ENCODE measurements around the gene ASB2. TPM values are rescaled to one million over a fixed set of nuclear protein-coding genes. Genes with fewer than 3 reads are reported as not detected.

The ASB2 gene
- total and polyA plus RNA-seq, 2 of the 13 experiments (the other 11 are each of a cell fraction or from before 2014, with no cell fraction given): 0.82 to 4.1 TPM

DNA sequence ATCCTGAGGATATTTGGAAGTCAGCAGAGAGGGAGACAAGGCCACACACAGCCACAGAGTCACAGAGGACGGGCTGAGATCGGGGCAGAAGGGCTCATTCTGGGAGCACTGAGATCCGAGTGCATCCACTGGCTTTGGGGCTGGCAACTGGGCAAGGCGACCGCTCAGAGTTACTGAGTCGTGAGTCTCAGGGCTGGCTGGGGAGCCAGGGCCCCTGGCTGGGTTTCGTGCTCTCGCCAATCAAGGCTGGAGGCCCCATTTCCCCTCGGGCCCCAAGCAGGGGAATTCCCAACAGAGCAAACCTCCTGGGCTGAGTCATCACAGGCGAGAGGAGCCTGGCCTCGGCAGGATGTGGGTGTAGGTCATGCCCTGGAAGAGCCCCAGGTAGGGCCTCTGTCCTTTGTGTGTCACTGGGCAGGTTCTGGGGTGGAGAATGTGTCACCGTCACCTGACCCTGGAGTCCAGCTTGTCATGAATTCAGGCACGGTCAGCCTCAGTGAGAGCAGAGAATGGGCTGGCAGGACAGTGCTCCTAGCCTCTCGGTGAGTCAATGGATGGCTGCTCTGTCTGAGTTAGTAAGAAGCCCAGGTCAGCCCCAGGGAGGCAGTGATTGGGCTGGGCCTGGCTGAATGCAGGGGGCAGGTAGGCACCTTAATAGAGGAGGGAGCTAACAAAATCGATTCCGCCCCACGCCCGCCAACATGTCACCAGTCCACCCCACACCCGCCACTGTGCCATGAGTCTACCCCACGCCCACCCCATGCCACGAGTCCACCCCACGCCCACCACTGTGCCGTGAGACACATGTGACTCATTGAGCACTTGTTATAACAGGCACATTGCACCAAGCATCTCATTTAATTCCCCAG lies 16.9 kb downstream of the ASB2 start (continued):
- TF ChIP-seq, protein P1, sequence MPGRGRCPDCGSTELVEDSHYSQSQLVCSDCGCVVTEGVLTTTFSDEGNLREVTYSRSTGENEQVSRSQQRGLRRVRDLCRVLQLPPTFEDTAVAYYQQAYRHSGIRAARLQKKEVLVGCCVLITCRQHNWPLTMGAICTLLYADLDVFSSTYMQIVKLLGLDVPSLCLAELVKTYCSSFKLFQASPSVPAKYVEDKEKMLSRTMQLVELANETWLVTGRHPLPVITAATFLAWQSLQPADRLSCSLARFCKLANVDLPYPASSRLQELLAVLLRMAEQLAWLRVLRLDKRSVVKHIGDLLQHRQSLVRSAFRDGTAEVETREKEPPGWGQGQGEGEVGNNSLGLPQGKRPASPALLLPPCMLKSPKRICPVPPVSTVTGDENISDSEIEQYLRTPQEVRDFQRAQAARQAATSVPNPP (CRISPR knock-in tag; IDR thresholded peaks at IDR 0.05): no peak
- TF ChIP-seq SALL1 (CRISPR knock-in tag; IDR thresholded peaks at IDR 0.05) (peak; percentile 95), ZNF720 (CRISPR knock-in tag; IDR thresholded peaks at IDR 0.05) (no peak), ZBTB7B (CRISPR knock-in tag; IDR thresholded peaks at IDR 0.05) (peak; percentile 63; the same call in 1 of the 2 replicates), RAD51 (IDR thresholded peaks at IDR 0.05; ENCODE audit: borderline replicate concordance) (0 out of 2 replicates have a peak, but pooled peaks have one; percentile 33), NFKBIZ (CRISPR knock-in tag; IDR thresholded peaks at IDR 0.05) (peak; percentile 100), NFKB2 (CRISPR knock-in tag; IDR thresholded peaks at IDR 0.05; ENCODE audit: borderline replicate concordance) (peak; percentile 48; the same call in 1 of the 2 replicates), CC2D1A (CRISPR knock-in tag; IDR thresholded peaks at IDR 0.05) (no peak), HHEX (CRISPR knock-in tag; IDR thresholded peaks at IDR 0.05) (no peak; the same call in 1 of the 2 replicates), STAG1 (CRISPR knock-in tag; IDR thresholded peaks at IDR 0.05) (peak; percentile 30), HDAC2 (CRISPR knock-in tag; IDR thresholded peaks at IDR 0.05) (peak; percentile 94), ZNF446 (CRISPR knock-in tag; IDR thresholded peaks at IDR 0.05) (peak; percentile 86; the same call in 1 of the 2 replicates), PHF5A (CRISPR knock-in tag; IDR thresholded peaks at IDR 0.05; ENCODE audit: low read depth, unreplicated experiment) (peak; percentile 83), ZNF263 (CRISPR knock-in tag; IDR thresholded peaks at IDR 0.05) (peak; percentile 86), ZNF160 (CRISPR knock-in tag; IDR thresholded peaks at IDR 0.05) (peak; percentile 69; the same call in 1 of the 2 replicates), RBM39 (IDR thresholded peaks at IDR 0.05; ENCODE audit: low read depth, low read length, poor library complexity, severe bottlenecking) (peak; percentile 67)
- TF ChIP-seq, protein P2, sequence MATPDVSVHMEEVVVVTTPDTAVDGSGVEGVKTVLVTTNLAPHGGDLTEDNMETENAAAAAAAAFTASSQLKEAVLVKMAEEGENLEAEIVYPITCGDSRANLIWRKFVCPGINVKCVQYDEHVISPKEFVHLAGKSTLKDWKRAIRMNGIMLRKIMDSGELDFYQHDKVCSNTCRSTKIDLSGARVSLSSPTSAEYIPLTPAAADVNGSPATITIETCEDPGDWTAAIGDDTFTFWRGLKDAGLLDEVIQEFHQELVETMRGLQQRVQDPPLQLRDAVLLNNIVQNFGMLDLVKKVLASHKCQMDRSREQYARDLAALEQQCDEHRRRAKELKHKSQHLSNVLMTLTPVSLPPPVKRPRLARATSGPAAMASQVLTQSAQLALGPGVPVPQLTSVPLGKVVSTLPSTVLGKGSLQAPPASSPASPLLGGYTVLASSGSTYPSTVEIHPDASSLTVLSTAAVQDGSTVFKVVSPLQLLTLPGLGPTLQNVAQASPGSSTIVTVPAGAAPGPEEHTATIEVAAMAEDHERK (CRISPR knock-in tag; IDR thresholded peaks at IDR 0.05; ENCODE audit: low read depth): no peak
- TF ChIP-seq, protein P3, sequence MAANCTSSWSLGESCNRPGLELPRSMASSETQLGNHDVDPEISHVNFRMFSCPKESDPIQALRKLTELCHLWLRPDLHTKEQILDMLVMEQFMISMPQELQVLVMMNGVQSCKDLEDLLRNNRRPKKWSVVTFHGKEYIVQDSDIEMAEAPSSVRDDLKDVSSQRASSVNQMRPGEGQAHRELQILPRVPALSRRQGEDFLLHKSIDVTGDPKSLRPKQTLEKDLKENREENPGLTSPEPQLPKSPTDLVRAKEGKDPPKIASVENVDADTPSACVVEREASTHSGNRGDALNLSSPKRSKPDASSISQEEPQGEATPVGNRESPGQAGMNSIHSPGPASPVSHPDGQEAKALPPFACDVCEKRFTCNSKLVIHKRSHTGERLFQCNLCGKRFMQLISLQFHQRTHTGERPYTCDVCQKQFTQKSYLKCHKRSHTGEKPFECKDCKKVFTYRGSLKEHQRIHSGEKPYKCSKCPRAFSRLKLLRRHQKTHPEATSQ (CRISPR knock-in tag; IDR thresholded peaks at IDR 0.05; ENCODE audit: borderline replicate concordance): no peak
- TF ChIP-seq, protein P4, sequence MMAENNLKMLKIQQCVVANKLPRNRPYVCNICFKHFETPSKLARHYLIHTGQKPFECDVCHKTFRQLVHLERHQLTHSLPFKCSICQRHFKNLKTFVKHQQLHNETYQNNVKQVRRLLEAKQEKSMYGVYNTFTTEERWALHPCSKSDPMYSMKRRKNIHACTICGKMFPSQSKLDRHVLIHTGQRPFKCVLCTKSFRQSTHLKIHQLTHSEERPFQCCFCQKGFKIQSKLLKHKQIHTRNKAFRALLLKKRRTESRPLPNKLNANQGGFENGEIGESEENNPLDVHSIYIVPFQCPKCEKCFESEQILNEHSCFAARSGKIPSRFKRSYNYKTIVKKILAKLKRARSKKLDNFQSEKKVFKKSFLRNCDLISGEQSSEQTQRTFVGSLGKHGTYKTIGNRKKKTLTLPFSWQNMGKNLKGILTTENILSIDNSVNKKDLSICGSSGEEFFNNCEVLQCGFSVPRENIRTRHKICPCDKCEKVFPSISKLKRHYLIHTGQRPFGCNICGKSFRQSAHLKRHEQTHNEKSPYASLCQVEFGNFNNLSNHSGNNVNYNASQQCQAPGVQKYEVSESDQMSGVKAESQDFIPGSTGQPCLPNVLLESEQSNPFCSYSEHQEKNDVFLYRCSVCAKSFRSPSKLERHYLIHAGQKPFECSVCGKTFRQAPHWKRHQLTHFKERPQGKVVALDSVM (CRISPR knock-in tag; IDR thresholded peaks at IDR 0.05): peak; percentile 76
- TF ChIP-seq, protein P5, sequence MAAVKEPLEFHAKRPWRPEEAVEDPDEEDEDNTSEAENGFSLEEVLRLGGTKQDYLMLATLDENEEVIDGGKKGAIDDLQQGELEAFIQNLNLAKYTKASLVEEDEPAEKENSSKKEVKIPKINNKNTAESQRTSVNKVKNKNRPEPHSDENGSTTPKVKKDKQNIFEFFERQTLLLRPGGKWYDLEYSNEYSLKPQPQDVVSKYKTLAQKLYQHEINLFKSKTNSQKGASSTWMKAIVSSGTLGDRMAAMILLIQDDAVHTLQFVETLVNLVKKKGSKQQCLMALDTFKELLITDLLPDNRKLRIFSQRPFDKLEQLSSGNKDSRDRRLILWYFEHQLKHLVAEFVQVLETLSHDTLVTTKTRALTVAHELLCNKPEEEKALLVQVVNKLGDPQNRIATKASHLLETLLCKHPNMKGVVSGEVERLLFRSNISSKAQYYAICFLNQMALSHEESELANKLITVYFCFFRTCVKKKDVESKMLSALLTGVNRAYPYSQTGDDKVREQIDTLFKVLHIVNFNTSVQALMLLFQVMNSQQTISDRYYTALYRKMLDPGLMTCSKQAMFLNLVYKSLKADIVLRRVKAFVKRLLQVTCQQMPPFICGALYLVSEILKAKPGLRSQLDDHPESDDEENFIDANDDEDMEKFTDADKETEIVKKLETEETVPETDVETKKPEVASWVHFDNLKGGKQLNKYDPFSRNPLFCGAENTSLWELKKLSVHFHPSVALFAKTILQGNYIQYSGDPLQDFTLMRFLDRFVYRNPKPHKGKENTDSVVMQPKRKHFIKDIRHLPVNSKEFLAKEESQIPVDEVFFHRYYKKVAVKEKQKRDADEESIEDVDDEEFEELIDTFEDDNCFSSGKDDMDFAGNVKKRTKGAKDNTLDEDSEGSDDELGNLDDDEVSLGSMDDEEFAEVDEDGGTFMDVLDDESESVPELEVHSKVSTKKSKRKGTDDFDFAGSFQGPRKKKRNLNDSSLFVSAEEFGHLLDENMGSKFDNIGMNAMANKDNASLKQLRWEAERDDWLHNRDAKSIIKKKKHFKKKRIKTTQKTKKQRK (IDR thresholded peaks at IDR 0.05; ENCODE audit: low read length): no peak
